GM23248 (cell line): ENCODE results near the gene HGD.

ENCODE experiments used
- EZH2 ChIP-seq: fragments of 200-600 bp; sonication (generic); IDR thresholded peaks from 2 replicates; pipeline ENCODE4 v1.6.1; 2018; ENCODE audit warnings: antibody characterized with exemption, mild to moderate bottlenecking; ENCODE audit not compliant: insufficient read depth, poor library complexity, severe bottlenecking
- EZH2phosphoT487 ChIP-seq: fragments of 200-600 bp; sonication (generic); IDR thresholded peaks from 2 replicates; pipeline ENCODE4 v1.6.1; 2018; ENCODE audit warnings: antibody characterized with exemption, moderate library complexity, mild to moderate bottlenecking, low read depth; ENCODE audit not compliant: insufficient read depth

- TF ChIP-seq EZH2 = no peak
- no peak for TF ChIP-seq EZH2phosphoT487
Observed at GRCh38 chr3:120622457-120622856, 59.6 kb downstream of the HGD start.
